ENCODE results near the gene NDST1.
"Not testable (repeated sequence)": the region's sequence is repeated elsewhere in the genome, so short reads cannot be mapped to it uniquely, and the experiment has no call there.

The NDST1 gene

GRCh38 chr5:150508828-150509227 lies 897 bp downstream of the NDST1 start:
- DNase-seq: no peak

- DNase-seq: no peak
Observed at GRCh38 chr5:150509992-150510391, 2.1 kb downstream of the NDST1 start.

- DNase-seq: no peak
Observed at GRCh38 chr5:150510460-150511263, 2.7 kb downstream of the NDST1 start.

GRCh38 chr5:150511578-150512367 lies 3.8 kb downstream of the NDST1 start:
- DNase-seq: no peak

GRCh38 chr5:150512368-150512747 lies 4.4 kb downstream of the NDST1 start:
- DNase-seq: no peak

- no peak for DNase-seq
Observed at GRCh38 chr5:150513375-150514309, 5.7 kb downstream of the NDST1 start.

GRCh38 chr5:150514708-150515211 lies 6.8 kb downstream of the NDST1 start:
- no peak for DNase-seq

GRCh38 chr5:150515446-150515845 lies 7.5 kb downstream of the NDST1 start:
- no peak for DNase-seq

- DNase-seq: no peak
Observed at GRCh38 chr5:150516011-150516410, 8.1 kb downstream of the NDST1 start.

- no peak for DNase-seq
Observed at GRCh38 chr5:150517272-150518152, 9.6 kb downstream of the NDST1 start.

- not testable (repeated sequence) for DNase-seq
Observed at GRCh38 chr5:150518712-150519559, 11.0 kb downstream of the NDST1 start.

- no peak for DNase-seq
Observed at GRCh38 chr5:150519560-150519945, 11.6 kb downstream of the NDST1 start.

GRCh38 chr5:150519978-150520377 lies 12.0 kb downstream of the NDST1 start:
- DNase-seq: no peak

- no peak for DNase-seq
Observed at GRCh38 chr5:150520747-150521521, 13.0 kb downstream of the NDST1 start.

- no peak for DNase-seq
Observed at GRCh38 chr5:150521522-150521817, 13.5 kb downstream of the NDST1 start.

- no peak for DNase-seq
Observed at GRCh38 chr5:150521939-150522503, 14.1 kb downstream of the NDST1 start.

GRCh38 chr5:150522504-150523414 lies 14.8 kb downstream of the NDST1 start:
- DNase-seq: no peak

- DNase-seq: no peak
Observed at GRCh38 chr5:150523472-150524350, 15.8 kb downstream of the NDST1 start.
